DND-41 (cell line): ENCODE results near the gene CDYL2.

Experiments used
- ATAC-seq: fragments of 200-7000 bp; cut with Tn5 transposase; 3 replicates; pipeline ENCODE4 v1.9.1; 2021; ENCODE audit warnings: low read depth; ENCODE audit not compliant: insufficient read depth
- DNase-seq: peaks from one replicate; pipeline ENCODE4 v3.0.0-alpha.2; 2020
- H2AFZ ChIP-seq: 2 replicates; pipeline ENCODE4 v1.6.0; 2012; ENCODE audit warnings: low read depth, low read length
- H3K27ac ChIP-seq: 2 replicates; pipeline ENCODE4 v1.5.1; 2012; ENCODE audit warnings: low read length, inconsistent platforms
- H3K27me3 ChIP-seq: fragments of 200-600 bp; sonication (generic); 2 replicates; pipeline ENCODE4 v1.6.0; 2012; ENCODE audit warnings: low read length, mild to moderate bottlenecking, inconsistent platforms; ENCODE audit not compliant: insufficient read depth, poor library complexity
- H3K36me3 ChIP-seq: 2 replicates; pipeline ENCODE4 v1.5.1; 2012; ENCODE audit warnings: low read length, inconsistent platforms; ENCODE audit not compliant: insufficient read depth
- H3K4me1 ChIP-seq: 2 replicates; pipeline ENCODE4 v1.5.1; 2012; ENCODE audit warnings: mild to moderate bottlenecking, low read length; ENCODE audit not compliant: insufficient read depth
- H3K4me2 ChIP-seq: 2 replicates; pipeline ENCODE4 v1.6.0; 2012; ENCODE audit warnings: mild to moderate bottlenecking, moderate library complexity, low read length, inconsistent platforms; ENCODE audit not compliant: insufficient read depth
- H3K4me3 ChIP-seq, 2 experiments: fragments of 200-600 bp in 1 of 2; shearing (Covaris generic) in 1 of 2; 2 replicates each; pipeline ENCODE4 v1.5.1; 2012 to 2016; ENCODE audit warnings: inconsistent platforms in 2 of 2, low read length in 2 of 2, mild to moderate bottlenecking in 2 of 2, low read depth in 1 of 2, moderate library complexity in 1 of 2
- H3K79me2 ChIP-seq: 2 replicates; pipeline ENCODE4 v1.6.0; 2012; ENCODE audit warnings: low read length, inconsistent platforms; ENCODE audit not compliant: insufficient read depth
- H3K9ac ChIP-seq: 2 replicates; pipeline ENCODE4 v1.6.0; 2012; ENCODE audit warnings: low read depth, mild to moderate bottlenecking, inconsistent platforms, low read length, moderate library complexity
- H3K9me3 ChIP-seq: 2 replicates; pipeline ENCODE4 v1.5.1; 2012; ENCODE audit warnings: low read length, moderate library complexity, mild to moderate bottlenecking, inconsistent platforms; ENCODE audit not compliant: insufficient read depth, severe bottlenecking
- H4K20me1 ChIP-seq: 2 replicates; pipeline ENCODE4 v1.6.0; 2012; ENCODE audit warnings: low read length; ENCODE audit not compliant: insufficient read depth
- CTCF ChIP-seq: IDR thresholded peaks from 2 replicates; pipeline ENCODE4 v1.5.1; 2012; ENCODE audit warnings: borderline replicate concordance, low read length, moderate library complexity, mild to moderate bottlenecking; ENCODE audit not compliant: poor library complexity, severe bottlenecking; ENCODE audit errors: extremely low read depth
- EZH2 ChIP-seq: IDR thresholded peaks from 3 replicates; pipeline ENCODE4 v1.6.1; 2012; ENCODE audit warnings: borderline replicate concordance, low read depth, mild to moderate bottlenecking, moderate library complexity, low read length, inconsistent platforms; ENCODE audit not compliant: severe bottlenecking

Gene CDYL2

GRCh38 chr16:80739523-80739922 is 64.9 kb downstream of the CDYL2 start:
- Histone ChIP-seq H3K4me3 (no peak overlapping the region), H3K79me2 (no peaks in the 10 kb centered on the region), H3K27me3 (no peaks in the 10 kb centered on the region), H3K27ac (no peak overlapping the region), H3K9ac (no peak overlapping the region), H3K4me1 (no peaks in the 10 kb centered on the region), H4K20me1 (no peaks in the 10 kb centered on the region), H3K36me3 (no peaks in the 10 kb centered on the region), H3K4me2 (no peak overlapping the region), H2AFZ (no peak overlapping the region), H3K9me3 (no peaks in the 10 kb centered on the region)
- no peak for ATAC-seq
- TF ChIP-seq CTCF (no peak), EZH2 (no peak)
- no peak for DNase-seq

- Histone ChIP-seq H2AFZ (no peak overlapping the region), H3K4me1 (no peaks in the 10 kb centered on the region), H3K9ac (no peak overlapping the region), H3K27ac (no peak overlapping the region), H3K36me3 (no peaks in the 10 kb centered on the region), H3K9me3 (no peaks in the 10 kb centered on the region), H3K4me2 (no peak overlapping the region), H3K4me3 (no peak overlapping the region), H3K27me3 (no peaks in the 10 kb centered on the region), H4K20me1 (no peaks in the 10 kb centered on the region), H3K79me2 (no peaks in the 10 kb centered on the region)
- no peak for DNase-seq
- TF ChIP-seq EZH2 = no peak
- TF ChIP-seq CTCF = no peak
- ATAC-seq = no peak
Measured at GRCh38 chr16:80738521-80738920, 65.9 kb downstream of the CDYL2 start.

- Histone ChIP-seq H3K4me1 (no peaks in the 10 kb centered on the region), H3K4me3 (no peak overlapping the region), H3K9me3 (no peaks in the 10 kb centered on the region), H3K79me2 (no peaks in the 10 kb centered on the region), H3K27me3 (no peaks in the 10 kb centered on the region), H3K4me2 (no peak overlapping the region), H2AFZ (no peak overlapping the region), H3K9ac (no peak overlapping the region), H4K20me1 (no peaks in the 10 kb centered on the region), H3K27ac (no peak overlapping the region), H3K36me3 (no peaks in the 10 kb centered on the region)
- no peak for DNase-seq
- no peak for ATAC-seq
- TF ChIP-seq CTCF (no peak), EZH2 (no peak)
Measured at GRCh38 chr16:80735846-80736245, 68.6 kb downstream of the CDYL2 start.

GRCh38 chr16:80733407-80733806 is 71.0 kb downstream of the CDYL2 start:
- no peak for TF ChIP-seq CTCF
- TF ChIP-seq EZH2 = no peak
- no peak overlapping the region for H3K4me3 ChIP-seq
- no peak for ATAC-seq
- no peaks in the 10 kb centered on the region for H3K79me2 ChIP-seq
- H3K27me3 ChIP-seq = no peaks in the 10 kb centered on the region
- no peak overlapping the region for H3K9ac ChIP-seq
- H4K20me1 ChIP-seq = no peaks in the 10 kb centered on the region
- H2AFZ ChIP-seq = no peak overlapping the region
- H3K4me1 ChIP-seq = no peaks in the 10 kb centered on the region
- H3K9me3 ChIP-seq = no peaks in the 10 kb centered on the region
- no peak overlapping the region for H3K4me2 ChIP-seq
- no peak for DNase-seq
- H3K27ac ChIP-seq = no peak overlapping the region
- H3K36me3 ChIP-seq = no peaks in the 10 kb centered on the region
